Mesenchymal stem cell (in vitro differentiated cells and primary cell): ENCODE results near the gene ADAP1.

ENCODE experiments used
- DNase-seq: peaks from one replicate; pipeline ENCODE4 v3.0.0-alpha.2; 2013
- H2AFZ ChIP-seq: one replicate; pipeline ENCODE4 v1.6.1; 2013; ENCODE audit warnings: low read depth, mild to moderate bottlenecking, control low read depth, inconsistent platforms, low read length, moderate library complexity
- H2AK5ac ChIP-seq: 2 replicates; pipeline ENCODE4 v1.6.1; 2013; ENCODE audit warnings: low read length, moderate library complexity, mild to moderate bottlenecking, inconsistent platforms; ENCODE audit not compliant: severe bottlenecking
- H2BK120ac ChIP-seq: one replicate; pipeline ENCODE4 v1.6.1; 2013; ENCODE audit warnings: low read depth, mild to moderate bottlenecking, inconsistent platforms, low read length, moderate library complexity
- H2BK12ac ChIP-seq, 2 experiments: one replicate each; pipeline ENCODE4 v1.6.1; 2013; ENCODE audit warnings: inconsistent platforms in 2 of 2, low read length in 2 of 2, mild to moderate bottlenecking in 2 of 2, moderate library complexity in 2 of 2, control low read depth in 1 of 2
- H2BK15ac ChIP-seq: one replicate; pipeline ENCODE4 v1.6.1; 2013; ENCODE audit warnings: mild to moderate bottlenecking, low read depth, inconsistent platforms; ENCODE audit not compliant: poor library complexity, severe bottlenecking
- H2BK5ac ChIP-seq: 2 replicates; pipeline ENCODE4 v1.6.1; 2013; ENCODE audit warnings: low read depth, mild to moderate bottlenecking, low read length, control low read depth, inconsistent platforms; ENCODE audit not compliant: poor library complexity, severe bottlenecking
- H3K14ac ChIP-seq, 2 experiments: one replicate each; pipeline ENCODE4 v1.6.1; 2013; ENCODE audit warnings: inconsistent platforms in 2 of 2, low read length in 2 of 2, control low read depth in 1 of 2, mild to moderate bottlenecking in 1 of 2, moderate library complexity in 1 of 2
- H3K18ac ChIP-seq, 2 experiments: one replicate each; pipeline ENCODE4 v1.6.1; 2013; ENCODE audit warnings: inconsistent platforms in 2 of 2, low read length in 2 of 2, control low read depth in 1 of 2, low read depth in 1 of 2, mild to moderate bottlenecking in 1 of 2
- H3K23ac ChIP-seq, 2 experiments: one replicate each; pipeline ENCODE4 v1.6.1; 2013; ENCODE audit warnings: inconsistent platforms in 2 of 2, low read length in 2 of 2, mild to moderate bottlenecking in 2 of 2, moderate library complexity in 2 of 2, control low read depth in 1 of 2
- H3K27ac ChIP-seq: 2 replicates; pipeline ENCODE4 v1.5.1; 2013; ENCODE audit warnings: mild to moderate bottlenecking, moderate library complexity, low read length, control low read depth, inconsistent platforms; ENCODE audit not compliant: poor library complexity, severe bottlenecking
- H3K27me3 ChIP-seq, 2 experiments: 2 replicates each; pipeline versions ENCODE4 v1.6.1 to v1.7.0; 2013; ENCODE audit warnings: low read length in 2 of 2, mild to moderate bottlenecking in 2 of 2, moderate library complexity in 2 of 2, control low read depth in 1 of 2, inconsistent platforms in 1 of 2; ENCODE audit not compliant: control insufficient read depth in 1 of 2, insufficient read depth in 1 of 2
- H3K36me3 ChIP-seq, 2 experiments: 2 replicates each; pipeline versions ENCODE4 v1.6.1 to v1.7.0; 2013; ENCODE audit warnings: low read length in 2 of 2, control low read depth in 1 of 2, inconsistent platforms in 1 of 2, low read depth in 1 of 2, mild to moderate bottlenecking in 1 of 2; ENCODE audit not compliant: insufficient read depth in 2 of 2, control insufficient read depth in 1 of 2
- H3K4ac ChIP-seq, 2 experiments: one replicate each; pipeline ENCODE4 v1.6.1; 2013; ENCODE audit warnings: inconsistent platforms in 2 of 2, low read length in 2 of 2, mild to moderate bottlenecking in 2 of 2, moderate library complexity in 2 of 2, control low read depth in 1 of 2, low read depth in 1 of 2
- H3K4me1 ChIP-seq: 2 replicates; pipeline ENCODE4 v1.6.1; 2013; ENCODE audit warnings: low read depth, low read length, control low read depth; ENCODE audit not compliant: control insufficient read depth, insufficient read depth
- H3K4me2 ChIP-seq: 2 replicates; pipeline ENCODE4 v1.6.1; 2013; ENCODE audit warnings: low read length, mild to moderate bottlenecking, inconsistent platforms; ENCODE audit not compliant: poor library complexity, severe bottlenecking
- H3K4me3 ChIP-seq, 2 experiments: 2 replicates each; pipeline versions ENCODE4 v1.5.1 to v1.7.0; 2013; ENCODE audit warnings: low read length in 2 of 2, mild to moderate bottlenecking in 2 of 2, control low read depth in 1 of 2, low read depth in 1 of 2; ENCODE audit not compliant: insufficient read depth in 1 of 2
- H3K79me1 ChIP-seq: replicated peaks from 2 replicates; pipeline ENCODE4 v1.6.1; 2013; ENCODE audit warnings: mild to moderate bottlenecking, control low read depth, low read length, inconsistent platforms; ENCODE audit not compliant: poor library complexity, severe bottlenecking
- H3K9ac ChIP-seq: 2 replicates; pipeline ENCODE4 v1.7.0; 2013; ENCODE audit warnings: mild to moderate bottlenecking, low read length, moderate library complexity
- H3K9me3 ChIP-seq: 2 replicates; pipeline ENCODE4 v1.7.0; 2013; ENCODE audit warnings: mild to moderate bottlenecking, low read length; ENCODE audit not compliant: control insufficient read depth
- H4K8ac ChIP-seq: one replicate; pipeline ENCODE4 v1.6.1; 2013; ENCODE audit warnings: inconsistent platforms, mild to moderate bottlenecking, low read length, moderate library complexity
- H4K91ac ChIP-seq: one replicate; pipeline ENCODE4 v1.6.1; 2013; ENCODE audit warnings: mild to moderate bottlenecking, low read length, inconsistent platforms
- WGBS: methylation state at CpG from one replicate; pipeline ENCODE4 v1.1.7; 2013; ENCODE audit warnings: mixed read lengths; 5-methylcytosine and 5-hydroxymethylcytosine counted together

Gene ADAP1

DNA sequence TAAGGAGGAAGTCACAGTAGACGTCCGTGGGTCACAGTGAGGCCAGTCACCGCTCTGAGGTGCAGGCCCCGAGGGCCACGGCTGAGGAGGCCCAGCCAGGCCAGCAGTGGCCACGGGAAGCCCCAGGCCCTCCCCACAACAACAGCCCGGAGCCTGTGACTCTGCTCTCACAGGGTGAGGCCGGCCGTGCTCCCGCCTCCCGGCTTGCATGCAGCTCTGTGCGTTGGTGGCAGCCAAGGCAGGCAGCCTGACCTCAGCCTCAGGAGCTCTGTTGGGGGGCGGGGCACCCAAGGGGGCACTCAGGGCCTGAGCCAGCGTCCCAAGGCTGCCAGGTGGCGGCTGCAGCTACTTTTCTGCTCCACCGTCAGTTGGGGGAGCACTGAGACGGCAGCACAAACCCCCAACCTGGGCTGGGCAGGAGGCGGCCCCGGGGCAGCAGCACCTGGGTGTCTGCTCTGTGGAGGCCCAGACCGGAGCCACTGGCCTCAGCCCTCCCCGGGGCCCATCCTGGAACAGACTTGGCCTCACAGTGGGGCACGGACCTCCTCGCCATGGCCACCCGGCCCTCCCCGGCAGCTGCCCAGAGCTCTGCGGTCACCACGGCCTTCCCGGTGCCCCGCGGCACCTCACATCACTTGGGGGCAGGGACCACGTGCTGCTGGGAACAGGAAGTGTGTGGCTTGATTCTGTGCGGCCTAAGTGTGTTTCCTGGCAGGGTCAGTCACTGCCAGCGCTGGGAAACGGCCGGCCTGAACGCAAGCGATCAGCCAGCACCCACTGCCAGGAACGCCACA lies 41.8 kb upstream of the ADAP1 start:
- Histone ChIP-seq H3K14ac (no peak overlapping the region), H4K8ac (no peak overlapping the region), H3K27ac (no peak overlapping the region), H3K23ac (no peak overlapping the region), H3K18ac (no peak overlapping the region), H2BK120ac (no peak overlapping the region), H2AFZ (no peak overlapping the region), H3K4me2 (no peak overlapping the region), H2BK12ac (no peak overlapping the region), H2BK15ac (no peak overlapping the region), H3K4me3 (no peak overlapping the region), H3K4ac (no peak overlapping the region), H2BK5ac (no peak overlapping the region), H3K27me3 (peaks cover 0 to 14% of the 10 kb centered on the region in 2 experiments), H3K9me3 (no peaks in the 10 kb centered on the region), H4K91ac (no peak overlapping the region), H3K36me3 (peaks cover 8 to 51% of the 10 kb centered on the region in 2 experiments), H2AK5ac (no peak overlapping the region), H3K79me1 (peaks cover 5% of the 10 kb centered on the region), H3K4me1 (peaks cover 15% of the 10 kb centered on the region), H3K9ac (no peak overlapping the region)
- 94% methylated on average over 38 of the region's 38 CpGs for WGBS
- no peak for DNase-seq

DNA sequence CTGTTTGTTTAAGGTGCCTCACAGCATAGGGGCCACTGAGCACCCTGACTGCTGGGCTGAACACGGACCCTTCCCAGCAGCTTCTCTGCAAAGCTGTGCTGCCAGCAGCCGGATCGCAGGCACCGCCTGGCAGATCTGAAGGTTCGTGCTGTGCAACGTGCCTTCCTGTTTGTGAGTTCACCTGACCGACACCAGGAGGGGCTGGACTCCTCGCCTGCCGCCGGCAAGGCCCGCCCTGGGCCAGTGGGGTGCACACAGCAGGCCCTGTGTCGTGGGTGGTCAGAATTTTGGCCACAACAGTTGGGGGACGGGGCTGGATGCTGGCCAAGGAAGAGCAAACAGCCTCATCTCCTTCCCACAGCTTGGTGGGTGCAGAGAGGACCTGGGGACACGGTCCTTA lies 41.1 kb upstream of the ADAP1 start:
- Histone ChIP-seq H3K27me3 (peaks cover 0 to 15% of the 10 kb centered on the region in 2 experiments), H3K9ac (no peak overlapping the region), H3K18ac (no peak overlapping the region), H2BK5ac (no peak overlapping the region), H3K36me3 (peaks cover 8 to 46% of the 10 kb centered on the region in 2 experiments), H3K27ac (no peak overlapping the region), H2BK120ac (no peak overlapping the region), H3K23ac (no peak overlapping the region), H2AK5ac (no peak overlapping the region), H3K4me2 (no peak overlapping the region), H2BK12ac (no peak overlapping the region), H4K8ac (no peak overlapping the region), H3K9me3 (no peaks in the 10 kb centered on the region), H3K4me3 (no peak overlapping the region), H3K14ac (no peak overlapping the region), H3K4me1 (peaks cover 13% of the 10 kb centered on the region), H4K91ac (no peak overlapping the region), H2AFZ (no peak overlapping the region), H2BK15ac (no peak overlapping the region), H3K4ac (no peak overlapping the region), H3K79me1 (peaks cover 5% of the 10 kb centered on the region)
- WGBS, result 94% methylated on average over 14 of the region's 14 CpGs
- no peak for DNase-seq

- 82% methylated on average over 28 of the region's 28 CpGs for WGBS
Measured at GRCh38 chr7:994592-995308, 40.3 kb upstream of the ADAP1 start.

More at GRCh38 chr7:994592-995308, 40.3 kb upstream of the ADAP1 start:
- Histone ChIP-seq H3K9me3 (no peaks in the 10 kb centered on the region), H4K8ac (no peak overlapping the region), H3K36me3 (peaks cover 6 to 40% of the 10 kb centered on the region in 2 experiments), H3K27ac (no peak overlapping the region), H3K79me1 (peaks cover 5% of the 10 kb centered on the region), H3K18ac (peak overlapping the region in 1 of 2 experiments; percentile 11), H3K4me1 (peaks cover 13% of the 10 kb centered on the region), H3K14ac (no peak overlapping the region), H2BK15ac (no peak overlapping the region), H3K4me2 (no peak overlapping the region), H2AFZ (no peak overlapping the region), H3K9ac (no peak overlapping the region), H3K4ac (no peak overlapping the region), H4K91ac (no peak overlapping the region), H2BK12ac (no peak overlapping the region), H2AK5ac (no peak overlapping the region), H2BK5ac (no peak overlapping the region), H3K4me3 (no peak overlapping the region), H2BK120ac (no peak overlapping the region), H3K23ac (no peak overlapping the region), H3K27me3 (peaks cover 0 to 19% of the 10 kb centered on the region in 2 experiments)
- DNase-seq, result no peak
